GM12873 (cell line): ENCODE measurements around the gene EPC2.

Experiments used
- TF ChIP-seq, protein P1 (sequence below): IDR thresholded peaks from 2 replicates; pipeline ENCODE4 v1.5.1; 2012; ENCODE audit warnings: low read depth, mild to moderate bottlenecking, moderate library complexity, low read length, control low read depth; ENCODE audit not compliant: insufficient read depth; ENCODE audit errors: missing control alignments

EPC2 gene, protein sequence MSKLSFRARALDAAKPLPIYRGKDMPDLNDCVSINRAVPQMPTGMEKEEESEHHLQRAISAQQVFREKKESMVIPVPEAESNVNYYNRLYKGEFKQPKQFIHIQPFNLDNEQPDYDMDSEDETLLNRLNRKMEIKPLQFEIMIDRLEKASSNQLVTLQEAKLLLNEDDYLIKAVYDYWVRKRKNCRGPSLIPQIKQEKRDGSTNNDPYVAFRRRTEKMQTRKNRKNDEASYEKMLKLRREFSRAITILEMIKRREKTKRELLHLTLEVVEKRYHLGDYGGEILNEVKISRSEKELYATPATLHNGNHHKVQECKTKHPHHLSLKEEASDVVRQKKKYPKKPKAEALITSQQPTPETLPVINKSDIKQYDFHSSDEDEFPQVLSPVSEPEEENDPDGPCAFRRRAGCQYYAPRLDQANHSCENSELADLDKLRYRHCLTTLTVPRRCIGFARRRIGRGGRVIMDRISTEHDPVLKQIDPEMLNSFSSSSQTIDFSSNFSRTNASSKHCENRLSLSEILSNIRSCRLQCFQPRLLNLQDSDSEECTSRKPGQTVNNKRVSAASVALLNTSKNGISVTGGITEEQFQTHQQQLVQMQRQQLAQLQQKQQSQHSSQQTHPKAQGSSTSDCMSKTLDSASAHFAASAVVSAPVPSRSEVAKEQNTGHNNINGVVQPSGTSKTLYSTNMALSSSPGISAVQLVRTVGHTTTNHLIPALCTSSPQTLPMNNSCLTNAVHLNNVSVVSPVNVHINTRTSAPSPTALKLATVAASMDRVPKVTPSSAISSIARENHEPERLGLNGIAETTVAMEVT

DNA sequence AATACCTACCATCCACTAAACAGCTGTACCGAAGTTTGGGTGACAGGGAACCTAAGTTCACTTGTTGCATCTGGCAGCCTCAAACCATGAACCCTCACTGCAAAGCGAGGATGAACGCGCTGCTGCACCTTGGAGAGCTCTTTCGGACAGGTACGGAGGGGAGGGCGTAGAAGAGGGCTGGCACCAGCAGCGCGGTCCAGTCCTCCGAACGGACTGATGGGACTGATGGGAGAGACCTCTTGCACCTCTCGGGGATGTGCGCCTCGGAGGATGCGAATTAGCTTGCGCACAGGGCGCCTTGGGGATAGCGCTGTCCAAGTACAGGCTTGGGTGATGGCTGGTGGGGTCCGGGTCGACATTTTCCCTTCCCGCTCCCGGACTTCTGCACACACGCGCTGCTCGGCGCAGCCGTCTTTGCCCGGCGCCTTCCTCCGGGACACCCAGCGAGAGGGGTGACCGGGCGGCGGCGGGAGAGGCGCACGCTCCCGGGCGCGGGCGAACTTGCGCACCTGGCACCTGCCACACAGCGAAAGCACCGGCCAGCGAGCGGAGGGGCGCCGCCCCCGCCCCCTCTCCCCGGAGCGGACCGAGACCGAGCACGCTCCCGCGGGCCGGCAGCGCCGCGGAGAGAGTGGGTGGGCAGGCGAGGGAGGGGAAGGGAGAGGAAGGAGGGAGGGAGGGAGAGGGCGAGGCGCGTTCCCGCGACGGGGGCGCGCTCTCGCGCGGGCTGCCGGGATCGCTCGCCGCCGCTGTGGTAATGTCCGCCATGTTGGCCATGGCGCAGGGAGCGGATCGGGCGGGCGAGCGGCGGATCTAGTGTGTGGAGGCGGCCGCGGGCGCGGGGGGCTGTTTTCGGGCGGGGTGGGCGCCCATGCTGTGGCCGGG, at the start of gene EPC2:
Gene EPC2 (plus strand): TSS at position 754 of the 885 bp plus-strand sequence. CDS start 267 bp downstream, outside the sequence.
- TF ChIP-seq, protein P1, sequence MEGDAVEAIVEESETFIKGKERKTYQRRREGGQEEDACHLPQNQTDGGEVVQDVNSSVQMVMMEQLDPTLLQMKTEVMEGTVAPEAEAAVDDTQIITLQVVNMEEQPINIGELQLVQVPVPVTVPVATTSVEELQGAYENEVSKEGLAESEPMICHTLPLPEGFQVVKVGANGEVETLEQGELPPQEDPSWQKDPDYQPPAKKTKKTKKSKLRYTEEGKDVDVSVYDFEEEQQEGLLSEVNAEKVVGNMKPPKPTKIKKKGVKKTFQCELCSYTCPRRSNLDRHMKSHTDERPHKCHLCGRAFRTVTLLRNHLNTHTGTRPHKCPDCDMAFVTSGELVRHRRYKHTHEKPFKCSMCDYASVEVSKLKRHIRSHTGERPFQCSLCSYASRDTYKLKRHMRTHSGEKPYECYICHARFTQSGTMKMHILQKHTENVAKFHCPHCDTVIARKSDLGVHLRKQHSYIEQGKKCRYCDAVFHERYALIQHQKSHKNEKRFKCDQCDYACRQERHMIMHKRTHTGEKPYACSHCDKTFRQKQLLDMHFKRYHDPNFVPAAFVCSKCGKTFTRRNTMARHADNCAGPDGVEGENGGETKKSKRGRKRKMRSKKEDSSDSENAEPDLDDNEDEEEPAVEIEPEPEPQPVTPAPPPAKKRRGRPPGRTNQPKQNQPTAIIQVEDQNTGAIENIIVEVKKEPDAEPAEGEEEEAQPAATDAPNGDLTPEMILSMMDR, result no peak

DNA sequence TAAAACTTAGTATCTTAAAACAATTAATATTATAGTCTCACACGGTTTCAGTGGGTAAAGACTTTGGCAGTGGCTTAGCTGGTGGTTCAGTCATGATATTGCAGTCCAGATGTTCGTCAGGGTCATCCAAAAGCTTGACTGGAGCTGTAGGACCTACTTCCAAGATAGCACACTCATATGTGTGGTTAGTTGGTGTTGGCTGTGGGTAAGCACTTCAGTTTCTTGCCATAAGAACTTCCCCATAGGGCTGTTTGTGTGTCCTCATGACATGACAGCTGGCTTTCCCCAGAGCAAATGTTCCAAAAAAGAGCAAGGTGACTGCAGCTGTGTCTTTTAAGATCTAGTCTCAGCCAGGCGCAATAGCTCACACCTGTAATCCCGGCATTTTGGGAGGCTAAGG, 48.5 kb upstream of the EPC2 start:
- TF ChIP-seq, protein P1, result no peak

DNA sequence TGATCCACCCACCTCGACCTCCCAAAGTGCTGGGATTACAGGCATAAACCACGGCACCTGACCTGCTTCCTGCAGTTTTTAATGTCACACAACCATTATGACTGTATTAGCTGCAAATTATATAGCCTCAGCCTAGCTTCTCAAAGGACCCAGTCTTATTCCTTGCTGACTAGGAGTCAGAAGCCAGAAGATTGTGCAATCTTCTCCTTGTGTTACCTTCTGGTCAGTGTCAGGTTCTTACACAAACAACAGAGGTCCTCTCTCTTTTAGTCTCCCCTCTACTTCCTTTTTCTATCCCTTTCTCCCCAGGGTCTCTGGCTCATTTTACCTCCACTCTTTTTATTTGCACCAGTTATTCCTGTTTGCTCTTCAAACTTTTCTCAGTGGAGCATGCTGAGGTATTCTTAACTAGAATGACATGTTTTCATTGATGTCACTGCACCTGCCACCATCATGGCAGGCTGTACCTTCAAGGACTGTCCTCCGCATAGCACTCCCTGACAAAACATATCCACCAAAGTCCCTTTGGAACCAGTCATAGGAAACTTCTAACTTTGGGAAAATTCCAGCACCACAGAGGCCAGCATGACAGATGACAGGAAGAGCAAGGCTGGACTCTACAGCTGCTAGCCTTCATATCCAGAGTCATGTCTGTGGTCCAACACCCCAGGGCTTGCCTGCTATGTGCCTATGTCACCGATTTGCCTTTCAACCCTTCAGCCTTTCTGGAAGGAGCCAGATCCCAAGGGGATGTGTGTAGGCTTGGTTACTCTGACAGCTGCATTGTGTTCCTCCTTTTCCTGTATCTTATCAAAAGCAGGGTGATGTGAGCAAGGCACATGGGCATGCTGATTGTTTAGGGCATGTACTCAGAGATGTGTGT, 45.2 kb upstream of the EPC2 start:
- TF ChIP-seq, protein P1, result no peak

DNA sequence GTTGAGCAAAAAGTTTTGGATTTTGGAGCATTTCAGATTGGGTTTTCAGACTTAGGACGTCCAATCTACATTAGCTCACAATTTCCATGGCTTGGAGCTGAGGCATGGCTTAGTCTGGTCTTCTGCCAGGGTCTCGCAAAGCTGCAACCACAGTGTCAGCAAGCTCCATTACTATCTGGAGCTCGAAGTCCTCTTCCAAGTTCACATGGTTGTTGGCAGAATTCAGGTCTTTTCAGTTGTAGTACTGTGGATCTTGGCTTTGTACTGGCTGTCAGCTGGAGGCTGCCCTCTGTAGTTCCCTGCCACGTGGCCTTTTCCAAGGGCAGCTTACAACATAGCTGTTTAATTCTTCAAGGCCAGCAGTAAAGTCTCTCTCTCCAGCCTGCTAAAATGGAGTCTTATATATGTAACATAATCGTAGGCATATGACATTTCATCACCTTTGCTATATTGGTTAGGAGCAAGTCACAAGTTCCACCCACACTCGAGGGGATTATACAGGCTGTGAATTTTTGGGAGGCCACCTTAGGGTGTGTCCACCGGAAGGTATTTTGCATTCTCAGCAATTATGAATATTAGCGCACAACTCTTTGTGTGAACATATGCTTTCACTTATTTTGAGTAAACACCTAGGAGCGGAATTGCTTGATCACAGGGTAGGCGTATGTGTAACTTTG, 41.5 kb upstream of the EPC2 start:
- TF ChIP-seq, protein P1, result no peak

DNA sequence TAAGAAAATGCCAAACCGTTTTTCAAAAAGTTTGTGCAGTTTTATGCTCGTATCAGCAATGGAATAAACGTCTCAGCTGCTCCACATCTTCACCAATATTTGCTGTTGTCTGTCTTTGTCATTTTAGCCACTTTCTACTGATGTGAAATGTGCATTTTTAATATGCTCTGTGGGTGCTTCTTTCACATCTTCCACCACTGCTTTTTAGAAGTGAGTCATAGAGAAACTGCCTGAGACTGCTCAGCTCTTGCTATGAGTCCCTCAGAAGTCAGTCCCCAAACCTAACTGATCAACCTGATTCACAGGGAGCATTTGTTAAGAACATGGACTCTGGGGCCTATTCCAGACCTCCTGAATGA, 41.0 kb upstream of the EPC2 start:
- TF ChIP-seq, protein P1, result no peak

DNA sequence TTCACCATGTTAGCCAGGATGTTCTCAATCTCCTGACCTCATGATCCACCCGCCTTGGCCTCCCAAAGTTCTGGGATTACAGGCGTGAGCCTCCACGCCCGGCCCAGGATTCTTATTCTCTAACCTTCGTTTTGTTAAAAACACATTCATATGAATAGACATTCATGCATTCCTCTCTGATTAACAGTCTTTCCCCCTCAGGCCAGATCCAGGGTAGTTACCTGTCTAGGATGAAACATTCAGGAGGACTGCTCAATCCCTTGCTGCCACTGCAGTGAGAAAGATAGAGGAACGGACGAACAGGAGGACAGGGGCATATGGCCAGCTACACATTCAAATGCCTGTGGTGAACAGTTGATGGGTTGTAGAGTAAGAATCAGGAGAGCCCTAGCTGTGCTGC, 39.6 kb upstream of the EPC2 start:
- TF ChIP-seq, protein P1, result no peak
